Heart left ventricle (tissue), 16 donors: ENCODE measurements around the gene CYP26C1. TPM values are rescaled to one million over a fixed set of nuclear protein-coding genes. Genes with fewer than 3 reads are reported as not detected.

Source experiments
- ATAC-seq, 4 donors: fragments of 200-7000 bp; cut with Tn5 transposase; one replicate each; pipeline ENCODE4 v1.9.1; 2020 to 2022; ENCODE audit warnings: moderate library complexity in 4 of 4, mild to moderate bottlenecking in 3 of 4, moderate number of reproducible peaks in 1 of 4
- DNase-seq, 5 donors: peaks; one replicate each; pipeline ENCODE4 v3.0.0-alpha.2; 2020
- H3K27ac ChIP-seq, 12 donors: fragments of 200-600 bp; sonication (generic) in 4 of 12; one replicate each; pipeline versions ENCODE4 v1.5.0 to v1.8.0; 2016 to 2022; ENCODE audit warnings: mild to moderate bottlenecking in 2 of 12
- H3K27me3 ChIP-seq, 9 donors: fragments of 200-600 bp; sonication (generic) in 2 of 9; one replicate each; pipeline versions ENCODE4 v1.5.1 to v1.8.0; 2016 to 2022; ENCODE audit warnings: mild to moderate bottlenecking in 3 of 9
- H3K36me3 ChIP-seq, 9 donors: fragments of 200-600 bp; sonication (generic) in 2 of 9; one replicate each; pipeline versions ENCODE4 v1.5.0 to v1.8.0; 2018 to 2022; ENCODE audit warnings: mild to moderate bottlenecking in 2 of 9
- H3K4me1 ChIP-seq, 12 donors: fragments of 200-600 bp; sonication (generic) in 4 of 12; one replicate each; pipeline versions ENCODE4 v1.5.0 to v1.8.0; 2016 to 2022; ENCODE audit warnings: mild to moderate bottlenecking in 3 of 12
- H3K4me3 ChIP-seq, 12 donors: fragments of 200-600 bp; sonication (generic) in 4 of 12; one replicate each; pipeline versions ENCODE4 v1.5.0 to v1.8.0; 2017 to 2022; ENCODE audit warnings: mild to moderate bottlenecking in 9 of 12, moderate library complexity in 4 of 12
- H3K9me3 ChIP-seq, 12 donors: fragments of 200-600 bp; sonication (generic) in 4 of 12; one replicate each; pipeline versions ENCODE4 v1.5.0 to v1.8.0; 2016 to 2022; ENCODE audit warnings: mild to moderate bottlenecking in 1 of 12
- CTCF ChIP-seq, 12 donors: fragments of 200-600 bp; sonication (generic) in 4 of 12; IDR thresholded peaks; one replicate each; pipeline versions ENCODE4 v1.5.0 to v1.8.0; 2018 to 2022; ENCODE audit warnings: antibody characterized with exemption in 12 of 12, mild to moderate bottlenecking in 5 of 12
- POLR2A ChIP-seq, 2 donors: fragments of 450-650 bp; IDR thresholded peaks; one replicate each; pipeline ENCODE4 v1.6.1; 2017; ENCODE audit warnings: antibody characterized with exemption in 2 of 2, mild to moderate bottlenecking in 2 of 2, moderate library complexity in 2 of 2
- WGBS, 4 donors: extraction: QIAGEN DNeasy Blood & Tissue Kit in 2 of 4; methylation state at CpG; one replicate each; pipeline versions ENCODE4 v1.1.5 to v1.1.7; 2013 to 2018; 5-methylcytosine and 5-hydroxymethylcytosine counted together
- intact Hi-C, 10 donors: fragments of 100-400 bp; cut with DNase I; formaldehyde crosslinking; loops; one replicate each; pipeline versions ENCODE4 v1.11.1 to v1.14.2; 2022
- polyA plus RNA-seq, 2 donors: library from polyadenylated mRNA; stranded (reverse); fragments of 200-250 nt; gene quantifications; one replicate each; pipeline ENCODE4 v1.2.3, GENCODE V29; 2013
- total RNA-seq, 9 donors: library from RNA; depleted of rRNA in 2 of 9; stranded (reverse); fragments of >200 nt in 2 of 9; fragmentation: NEBNext Ultra II Directional in 3 of 9; extraction: Animal tissue kit (Norgen Biotek cat#: 25700) in 3 of 9; gene quantifications; one replicate each; pipeline versions ENCODE4 v1.1.0 to v1.2.4, GENCODE V29; 2016 to 2023
- donor health status: ischemic (EF 13 %, LVEDD 7.1; RV severe dilation, severe dysfunction).
- donor health status: healthy with polysubstance abuse.
- donor health status: DM: no; HTN: yes; CAD: no.
- donor health status: DM: no; HTN: no; CAD: no.
- donor health status: ischemic (EF 25% LVEDD 6.9; RV normal size, moderate dysfunction).
- donor health status: ischemic (EF 25% LVEDD 5.7; RV mildly dilated, moderate dysfunction).
- donor health status: healthy.
- donor health status: DM: yes; HTN: yes; CAD: no.
- donor health status: ischemic (EF 35%, LVEDD 5.7; RV mildly dilated, moderate dysfunction).
- donor health status: nonischemic (EF 11% LVEDD 7.7; RV severe dilation, severe dysfunction).
- donor health status: DM: yes; HTN: yes; CAD: no.
- donor health status: PGD.
- donor health status: ischemic (EF 29% LVEDD 5.4; RV normal size, mild dysfunction).
- donor health status: nonischemic (EF 23%, LVEDD 6.1; RV moderate dilation, normal function).

Gene CYP26C1
- total and polyA plus RNA-seq, 11 donors: 0.07 TPM; not detected in 10

DNA sequence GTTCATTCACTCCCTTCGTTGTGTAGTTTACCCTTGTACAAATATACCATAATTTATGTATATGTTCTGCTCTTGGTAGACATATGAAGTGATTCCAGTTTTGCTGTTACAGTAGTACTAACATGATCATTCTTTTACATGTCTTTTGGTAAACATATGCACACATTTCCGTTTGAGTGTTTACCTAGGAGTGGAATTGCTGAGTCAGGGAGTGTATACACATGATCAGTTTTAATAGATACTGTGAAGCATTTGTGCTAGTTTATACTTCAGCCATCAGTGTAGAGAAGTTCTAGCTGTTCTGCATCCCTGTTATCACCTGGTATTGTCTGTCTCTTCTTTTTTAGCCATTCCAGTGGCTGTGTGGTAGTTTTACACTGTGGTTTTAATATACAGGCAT, 34.5 kb upstream of the CYP26C1 start:
- H3K27ac ChIP-seq: no peak overlapping the region
- no peaks in the 10 kb centered on the region for H3K27me3 ChIP-seq
- intact Hi-C loops: no loop called here
- H3K9me3 ChIP-seq: peaks cover 0 to 12% (median 4%) of the 10 kb centered on the region in 12 donors
- no peak for DNase-seq
- no peaks in the 10 kb centered on the region for H3K4me1 ChIP-seq
- WGBS, 4 donors: 85 to 93% (median 90%) methylated on average over 2 of the region's 2 CpGs
- no peak for ATAC-seq
- H3K36me3 ChIP-seq: peaks cover 0 to 21% (median 0%) of the 10 kb centered on the region in 9 donors
- H3K4me3 ChIP-seq: no peak overlapping the region
- no peak for TF ChIP-seq CTCF (IDR thresholded peaks at IDR 0.05)
- no peak for TF ChIP-seq POLR2A (IDR thresholded peaks at IDR 0.05)

DNA sequence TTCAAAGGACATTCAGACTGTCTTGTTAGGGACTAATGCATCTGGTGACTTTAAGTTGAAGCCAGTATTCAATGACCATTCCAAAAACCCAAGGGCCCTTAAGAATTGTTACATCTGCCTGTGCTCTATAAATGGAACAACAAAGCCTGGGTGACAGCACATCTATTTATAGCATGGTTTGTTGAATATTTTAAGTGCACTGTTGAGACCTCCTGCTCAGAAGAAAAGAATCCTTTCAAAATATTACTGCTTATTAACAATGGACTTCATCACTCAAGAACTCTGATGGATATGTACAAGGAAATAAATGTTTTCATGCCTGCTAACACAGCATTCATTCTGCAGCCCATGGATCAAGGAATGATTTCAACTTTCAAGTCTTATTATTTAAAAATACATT, 33.1 kb upstream of the CYP26C1 start:
- peaks cover 0 to 21% (median 0%) of the 10 kb centered on the region in 9 donors for H3K36me3 ChIP-seq
- intact Hi-C loops: no loop called here
- TF ChIP-seq CTCF (IDR thresholded peaks at IDR 0.05): no peak
- TF ChIP-seq POLR2A (IDR thresholded peaks at IDR 0.05): no peak
- no peaks in the 10 kb centered on the region for H3K27me3 ChIP-seq
- ATAC-seq: no peak
- DNase-seq: no peak
- no peaks in the 10 kb centered on the region for H3K4me1 ChIP-seq
- peaks cover 0 to 12% (median 4%) of the 10 kb centered on the region in 12 donors for H3K9me3 ChIP-seq
- no peak overlapping the region for H3K4me3 ChIP-seq
- H3K27ac ChIP-seq: no peak overlapping the region

DNA sequence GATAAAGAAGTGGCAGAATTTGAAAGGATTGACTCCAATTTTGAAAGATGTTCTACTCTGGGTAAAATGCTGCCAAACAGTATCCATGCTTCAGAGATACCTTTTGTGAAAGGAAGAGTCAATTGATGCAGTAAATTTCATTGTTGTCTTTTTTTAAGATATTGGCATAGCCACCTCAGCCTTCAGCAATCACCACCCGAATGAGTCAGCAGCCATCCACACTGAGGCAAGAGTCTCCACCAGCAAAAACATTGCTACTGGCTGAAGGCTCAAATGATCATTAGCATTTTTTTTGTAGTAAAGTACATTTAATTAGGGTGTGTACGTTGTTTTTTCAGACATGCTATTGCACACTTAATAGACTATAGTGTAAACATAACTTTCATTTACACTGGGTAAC, 31.7 kb upstream of the CYP26C1 start:
- ATAC-seq (no peak), DNase-seq (no peak)
- H3K9me3 ChIP-seq: peaks cover 0 to 12% (median 4%) of the 10 kb centered on the region in 12 donors
- H3K36me3 ChIP-seq: peaks cover 0 to 21% (median 0%) of the 10 kb centered on the region in 9 donors
- no peaks in the 10 kb centered on the region for H3K4me1 ChIP-seq
- intact Hi-C loops: no loop called here
- H3K27me3 ChIP-seq: no peaks in the 10 kb centered on the region
- H3K27ac ChIP-seq: no peak overlapping the region
- TF ChIP-seq POLR2A (IDR thresholded peaks at IDR 0.05) (no peak), CTCF (IDR thresholded peaks at IDR 0.05) (no peak)
- H3K4me3 ChIP-seq: no peak overlapping the region
- 88 to 95% (median 94%) methylated on average over 2 of the region's 2 CpGs for WGBS, 4 donors

DNA sequence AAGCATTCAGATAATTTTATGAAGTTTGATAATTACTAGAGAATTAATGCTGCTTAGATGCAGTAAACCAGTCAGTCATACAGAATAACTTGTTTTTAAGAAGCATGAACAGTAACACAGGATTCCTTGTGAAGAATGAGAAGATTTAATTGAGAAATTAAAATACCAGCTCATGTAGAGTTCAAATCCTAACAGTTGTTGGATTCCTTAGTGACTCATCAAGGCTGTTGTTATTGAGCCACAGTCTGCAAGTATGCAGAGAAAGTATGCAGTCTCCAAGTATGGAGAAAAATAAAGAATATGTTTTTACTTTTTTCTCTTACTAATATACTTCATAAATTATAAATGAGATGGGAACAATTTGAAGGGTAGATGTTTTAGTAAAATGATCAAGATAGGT, 30.2 kb upstream of the CYP26C1 start:
- Histone ChIP-seq H3K4me1 (no peaks in the 10 kb centered on the region), H3K27ac (no peak overlapping the region), H3K9me3 (peaks cover 0 to 12% (median 4%) of the 10 kb centered on the region in 12 donors), H3K36me3 (peaks cover 0 to 16% (median 0%) of the 10 kb centered on the region in 9 donors), H3K27me3 (no peaks in the 10 kb centered on the region), H3K4me3 (no peak overlapping the region)
- ATAC-seq (no peak), DNase-seq (no peak)
- TF ChIP-seq POLR2A (IDR thresholded peaks at IDR 0.05): no peak
- TF ChIP-seq CTCF (IDR thresholded peaks at IDR 0.05): no peak
- intact Hi-C loops: no loop called here
